Measurements from ENCODE around the gene RERE. TPM values are rescaled to one million over a fixed set of nuclear protein-coding genes. Genes with fewer than 3 reads are reported as not detected.
"Not testable (repeated sequence)": the region's sequence is repeated elsewhere in the genome, so short reads cannot be mapped to it uniquely, and the experiment has no call there.

Gene RERE
- polyA plus RNA-seq, 5 donors = 104 to 119 (median 112) TPM

DNA sequence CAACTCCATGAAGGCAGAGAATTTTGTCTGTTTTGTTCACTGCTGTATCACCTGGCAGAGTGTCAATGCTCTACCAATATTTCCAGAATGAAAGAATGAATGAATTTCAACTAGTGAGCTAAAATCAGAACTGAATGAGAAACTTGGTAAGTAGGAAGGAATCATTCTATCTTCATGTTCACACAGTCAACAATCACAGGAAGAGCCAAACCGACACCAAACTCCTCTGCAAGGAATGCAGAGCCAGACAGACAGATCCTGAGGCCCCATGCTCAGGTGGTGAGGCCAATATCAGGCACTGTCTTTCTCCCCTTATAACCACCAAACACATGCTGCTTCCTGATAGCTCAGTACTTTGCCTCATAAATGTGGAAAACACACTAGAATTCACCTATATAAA, 360.4 kb downstream of the RERE start:
- DNase-seq = no peak

- peak in 1 of 2 donors; percentile 40 for DNase-seq
Measured at GRCh38 chr1:8456308-8456912, 361.0 kb downstream of the RERE start.

GRCh38 chr1:8455700-8456307, 361.6 kb downstream of the RERE start:
- DNase-seq = no peak

DNA sequence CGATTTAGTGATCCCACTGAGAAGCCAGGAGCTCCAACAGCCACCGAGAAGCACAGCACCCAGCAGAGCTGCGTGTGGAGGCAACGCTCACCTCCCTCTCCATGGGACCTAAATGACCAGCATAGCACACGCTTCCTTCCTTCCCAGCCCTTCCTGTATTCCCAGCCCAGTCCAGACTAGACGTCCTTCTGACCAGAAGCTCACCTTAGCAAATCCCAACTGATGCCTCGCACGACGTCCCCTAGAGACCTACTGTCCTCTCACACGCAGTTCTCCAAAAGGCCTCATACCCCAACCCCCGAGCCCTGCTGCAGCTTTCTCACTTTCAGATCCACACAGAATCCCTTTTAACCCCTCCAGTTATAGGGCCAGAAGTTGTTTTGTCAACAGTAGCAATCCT, 367.1 kb downstream of the RERE start:
- no peak for DNase-seq

DNA sequence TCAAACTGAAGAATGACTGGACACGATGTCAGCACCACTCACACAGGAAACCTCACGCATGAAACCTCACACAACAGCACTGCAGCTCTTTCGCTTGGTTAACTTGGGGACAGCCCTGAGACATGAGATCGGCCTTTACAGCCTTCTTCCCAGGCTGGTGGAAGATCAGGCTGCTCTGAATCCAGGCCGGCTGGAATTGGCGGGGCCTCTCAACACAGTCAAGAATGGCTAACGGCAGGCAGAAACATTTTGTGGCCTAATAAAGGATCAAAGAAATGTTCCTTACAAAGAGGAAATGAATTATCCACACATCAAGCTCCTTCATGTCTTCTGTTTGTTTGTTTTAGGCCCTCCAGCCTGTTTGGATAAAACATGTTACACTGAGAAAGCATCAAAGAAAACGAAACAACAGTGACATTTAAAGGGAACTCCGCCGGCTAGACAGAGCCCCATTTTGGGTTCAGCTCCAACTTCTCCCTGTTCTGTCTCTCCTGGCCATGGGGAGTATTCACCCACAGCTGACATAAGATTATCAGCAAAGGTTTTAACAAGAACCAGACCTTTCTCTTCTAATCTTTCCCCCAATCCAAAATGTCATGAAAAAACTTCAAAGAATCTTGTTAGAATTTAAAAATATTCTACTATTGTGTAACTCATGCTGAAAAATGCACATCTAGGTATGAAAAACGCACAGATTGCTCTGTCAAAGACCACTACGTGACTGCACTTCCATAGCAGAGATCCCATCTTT, 368.4 kb downstream of the RERE start:
- peak in 1 of 2 donors; percentile 42 for DNase-seq

DNA sequence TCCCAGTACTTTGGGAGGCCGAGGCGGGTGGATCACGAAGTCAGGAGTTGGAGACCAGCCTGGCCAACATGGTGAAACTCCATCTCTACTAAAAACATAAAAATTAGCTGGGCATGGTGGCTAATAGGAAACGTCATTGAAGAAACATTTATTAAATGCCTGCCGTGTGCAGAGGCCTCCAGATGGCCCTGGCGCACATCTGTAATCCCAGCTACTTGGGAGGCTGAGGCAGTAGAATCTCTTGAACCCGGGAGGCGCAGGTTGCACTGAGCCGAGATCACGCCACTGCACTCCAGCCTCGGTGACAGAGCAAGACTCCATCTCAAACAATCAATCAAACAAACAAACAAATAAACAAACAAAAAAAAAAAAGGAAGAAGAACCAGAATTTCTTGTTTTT, 368.9 kb downstream of the RERE start:
- DNase-seq = not testable (repeated sequence)

DNA sequence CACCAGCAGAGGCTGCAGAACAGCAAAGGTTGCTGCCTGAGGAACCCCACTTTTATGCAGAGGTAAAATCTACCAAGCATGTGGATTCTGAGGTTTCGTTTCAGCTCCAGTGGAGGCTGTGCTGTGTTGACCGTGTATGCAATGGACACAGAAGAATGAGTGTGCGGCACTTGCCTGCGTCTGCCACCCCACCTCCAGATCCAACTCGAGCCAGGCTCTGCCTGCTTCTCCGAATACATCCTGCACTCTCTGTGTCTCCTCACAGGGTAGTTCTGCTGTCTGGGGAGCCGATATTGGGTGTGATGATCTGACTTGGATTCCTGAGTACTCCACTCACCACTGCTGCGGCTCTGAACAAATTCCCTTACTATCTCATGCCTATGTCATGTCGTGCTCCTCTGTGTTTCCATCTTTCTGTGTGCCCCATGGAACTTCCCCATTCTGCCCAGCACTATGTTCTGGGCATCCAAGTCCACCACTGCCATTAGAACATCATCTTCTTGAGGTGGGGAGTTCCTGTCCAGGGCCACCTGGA, 369.8 kb downstream of the RERE start:
- no peak for DNase-seq

- not testable (repeated sequence) for DNase-seq
Measured at GRCh38 chr1:8446119-8446518, 371.3 kb downstream of the RERE start.

DNA sequence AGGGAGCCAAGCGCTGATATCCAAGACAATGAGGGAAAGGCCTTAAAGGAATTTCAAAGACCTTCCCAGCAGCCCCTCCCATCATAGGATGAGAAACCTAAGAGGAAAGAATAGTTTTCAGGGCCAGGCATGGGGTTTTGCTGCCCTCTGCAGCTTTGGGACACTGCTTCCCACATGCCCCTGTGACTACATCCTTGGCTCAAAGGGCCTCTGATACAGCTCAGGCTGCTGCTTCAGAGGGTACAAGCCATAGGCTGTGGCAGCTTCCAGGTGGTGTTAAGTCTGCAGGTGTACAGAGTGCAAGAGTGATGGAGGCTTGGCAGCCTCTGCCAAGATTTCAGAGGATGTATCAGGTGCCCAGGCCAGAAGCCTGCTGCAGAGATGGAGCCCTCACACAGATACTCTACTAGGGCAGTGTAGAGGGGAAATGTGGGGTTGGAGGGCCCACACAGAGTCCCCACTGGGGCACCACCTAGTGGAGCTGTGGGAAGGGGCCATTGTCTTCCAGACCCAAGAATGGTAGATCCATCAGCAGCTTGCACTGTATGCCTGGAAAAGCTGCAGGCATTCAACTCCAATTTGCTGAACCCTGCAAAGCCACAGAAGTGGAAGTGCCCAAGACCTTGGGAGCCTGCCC, 373.8 kb downstream of the RERE start:
- no peak for DNase-seq

- no peak for DNase-seq
Measured at GRCh38 chr1:8441426-8441825, 376.0 kb downstream of the RERE start.

GRCh38 chr1:8439015-8439702, 378.3 kb downstream of the RERE start:
- peak; percentile 82 to 83 for DNase-seq

DNA sequence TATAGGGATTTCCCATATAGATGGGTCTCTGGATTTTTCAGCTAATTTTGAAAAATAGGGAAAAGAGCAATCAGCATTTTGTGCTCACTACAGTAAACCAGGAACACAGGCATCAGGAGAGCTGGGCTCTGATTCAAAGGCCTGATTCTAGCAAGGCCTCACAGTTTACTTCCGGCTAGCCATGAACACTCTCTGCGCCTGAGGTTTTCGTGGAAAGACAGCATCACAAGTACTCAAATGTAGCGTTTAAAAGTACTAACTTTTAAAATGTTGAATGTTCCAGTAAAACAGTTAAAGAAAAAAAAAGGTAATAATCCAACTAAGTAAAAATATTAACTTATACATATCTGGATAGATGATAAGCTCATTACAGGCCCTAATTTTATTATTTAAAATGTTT, 379.0 kb downstream of the RERE start:
- no peak for DNase-seq

DNA sequence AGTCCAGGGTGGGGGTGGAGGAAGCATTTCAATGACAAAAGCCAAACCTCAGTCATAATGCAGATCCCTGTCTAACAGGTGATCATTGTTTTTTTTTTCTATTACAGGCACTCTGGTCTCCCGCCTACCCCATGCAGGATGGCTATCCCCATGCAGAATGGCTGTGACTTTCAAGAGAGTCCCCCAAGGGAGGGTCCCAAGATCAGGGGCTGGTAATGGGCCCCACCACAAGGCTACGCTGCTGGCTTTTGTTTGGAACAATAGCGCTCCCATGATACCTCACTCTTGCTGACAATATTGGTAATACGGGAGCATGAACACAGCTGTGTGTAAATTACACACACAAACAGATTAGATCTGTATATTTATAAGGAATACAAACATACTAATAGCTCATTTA, 380.1 kb downstream of the RERE start:
- DNase-seq = no peak

- no peak for DNase-seq
Measured at GRCh38 chr1:8435569-8436071, 381.8 kb downstream of the RERE start.

DNA sequence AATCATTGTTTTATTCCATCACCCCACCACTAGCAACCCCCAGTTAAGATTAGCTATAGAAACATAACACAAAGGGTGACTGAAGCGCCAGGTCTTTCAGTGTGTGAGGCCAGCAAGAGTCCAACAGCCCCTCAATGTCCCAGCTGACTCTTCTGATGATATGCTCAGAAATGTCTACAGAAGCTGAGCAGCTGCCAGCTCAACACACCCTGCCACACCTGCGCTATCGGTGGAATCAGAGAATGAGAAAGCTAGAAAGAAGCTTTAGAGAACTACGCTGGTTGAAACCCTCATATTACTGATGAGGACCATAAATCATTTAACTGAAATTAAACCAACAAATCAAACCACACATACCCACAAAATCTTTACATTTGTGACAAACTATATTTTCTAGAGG, 383.3 kb downstream of the RERE start:
- DNase-seq = no peak

- no peak for DNase-seq
Measured at GRCh38 chr1:8431784-8432183, 385.7 kb downstream of the RERE start.

DNA sequence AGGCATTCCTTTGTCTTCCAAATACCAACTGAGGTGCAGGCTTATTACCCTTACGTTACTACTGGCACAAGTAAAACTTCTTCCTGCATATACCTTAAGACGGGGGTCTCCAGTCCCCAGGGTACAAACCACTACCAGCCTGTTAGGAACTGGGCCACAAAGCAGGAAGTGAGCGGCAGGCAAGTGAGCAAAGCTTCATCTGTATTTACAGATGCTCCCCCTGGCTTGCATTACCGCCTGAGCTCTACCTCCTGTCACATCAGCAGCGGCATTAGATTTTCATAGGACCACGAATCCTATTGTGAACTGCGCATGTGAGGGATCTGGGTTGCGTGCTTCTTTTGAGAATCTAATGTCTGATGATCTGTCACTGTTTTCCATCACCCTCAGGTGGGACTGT, 386.4 kb downstream of the RERE start:
- no peak for DNase-seq

- DNase-seq = no peak
Measured at GRCh38 chr1:8430476-8430875, 387.0 kb downstream of the RERE start.

- no peak for DNase-seq
Measured at GRCh38 chr1:8429549-8430110, 387.8 kb downstream of the RERE start.

- no peak for DNase-seq
Measured at GRCh38 chr1:8428441-8428840, 389.0 kb downstream of the RERE start.

DNA sequence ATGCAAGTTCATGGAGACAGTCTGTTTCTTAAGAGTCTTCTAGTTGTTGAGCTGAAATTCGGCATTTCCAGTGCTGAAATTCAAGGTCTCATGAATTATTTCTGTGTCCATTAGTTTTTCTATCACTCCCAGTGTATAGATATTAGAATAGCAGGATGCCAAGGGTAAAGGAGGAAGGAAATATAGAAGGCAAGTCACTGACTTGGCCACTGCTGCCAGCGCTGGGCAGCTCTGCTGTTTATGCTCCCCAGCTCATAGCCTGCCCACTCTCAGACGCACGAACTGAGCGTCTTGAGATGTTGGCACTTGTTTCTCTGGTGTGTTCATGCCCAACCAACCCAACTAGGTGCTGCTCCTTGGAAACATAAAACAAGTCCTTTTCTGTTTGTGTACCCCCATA, 389.5 kb downstream of the RERE start:
- no peak for DNase-seq

All from right lung (tissue), 5 donors.